SK-N-SH (cell line): ENCODE data around the gene POC1B.

Experiments
- EZH2phosphoT487 ChIP-seq: fragments of 200-600 bp; sonication (generic); IDR thresholded peaks from 2 replicates; pipeline ENCODE4 v1.6.1; 2017; ENCODE audit warnings: low read depth, mixed run types, mild to moderate bottlenecking, antibody characterized with exemption, moderate library complexity, borderline replicate concordance
- GABPA ChIP-seq: IDR thresholded peaks from 2 replicates; pipeline ENCODE4 v1.4.0; 2012; ENCODE audit warnings: low read depth, mild to moderate bottlenecking
- JUND ChIP-seq: IDR thresholded peaks from 2 replicates; pipeline ENCODE4 v1.4.0; 2012
- POLR2AphosphoS5 ChIP-seq: IDR thresholded peaks from 2 replicates; pipeline ENCODE4 v1.6.1; 2012; ENCODE audit warnings: low read depth, low read length
- RCOR1 ChIP-seq: fragments of 150-350 bp; IDR thresholded peaks from 2 replicates; pipeline ENCODE4 v1.6.1; 2017; ENCODE audit warnings: antibody characterized with exemption, low read length
- SIN3A ChIP-seq: IDR thresholded peaks from 2 replicates; pipeline ENCODE4 v1.6.1; 2012; ENCODE audit warnings: low read depth, mild to moderate bottlenecking, low read length, moderate library complexity, borderline replicate concordance
- TF ChIP-seq, protein P1 (sequence below): fragments of 150-350 bp; IDR thresholded peaks from 2 replicates; pipeline ENCODE4 v1.6.1; 2017; ENCODE audit warnings: antibody characterized with exemption, low read length, low read depth, borderline replicate concordance
- TF ChIP-seq, protein P2 (sequence below): fragments of 200-600 bp; sonication (generic); IDR thresholded peaks from 2 replicates; pipeline ENCODE4 v1.6.1; 2017; ENCODE audit warnings: antibody characterized with exemption, mild to moderate bottlenecking, moderate library complexity

DNA sequence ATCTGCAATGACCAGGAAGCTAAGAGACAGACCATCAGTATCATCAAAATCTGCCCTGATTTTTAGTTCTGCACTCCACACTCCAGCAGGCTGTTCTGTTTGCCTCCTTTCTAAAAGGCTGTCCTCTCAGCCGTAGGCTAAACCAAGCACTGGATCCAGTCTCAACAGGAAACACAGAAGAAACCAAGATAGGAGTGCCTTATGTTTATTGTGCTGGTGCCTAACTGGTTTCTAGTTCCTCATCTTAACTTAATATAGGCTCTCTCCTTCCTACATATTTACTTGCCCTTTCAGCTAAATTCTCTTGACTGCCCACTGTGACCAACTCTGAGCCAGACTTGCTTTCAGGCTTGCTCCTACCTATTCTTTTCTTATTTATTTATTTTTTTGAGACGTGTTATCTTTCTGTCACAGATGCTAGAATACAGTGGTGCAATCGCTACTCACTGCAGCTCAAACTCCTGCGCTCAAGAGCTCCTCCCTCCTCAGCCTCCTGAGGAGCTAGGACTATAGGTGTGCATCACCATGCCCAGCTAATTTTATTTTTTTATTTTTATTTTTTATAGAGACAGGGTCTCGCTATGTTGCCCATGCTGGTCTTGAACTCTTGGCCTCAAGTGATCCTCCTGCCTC is 32.1 kb downstream of the POC1B start:
- TF ChIP-seq POLR2AphosphoS5, result no peak
- no peak for TF ChIP-seq EZH2phosphoT487
- no peak for TF ChIP-seq RCOR1
- TF ChIP-seq, protein P1, sequence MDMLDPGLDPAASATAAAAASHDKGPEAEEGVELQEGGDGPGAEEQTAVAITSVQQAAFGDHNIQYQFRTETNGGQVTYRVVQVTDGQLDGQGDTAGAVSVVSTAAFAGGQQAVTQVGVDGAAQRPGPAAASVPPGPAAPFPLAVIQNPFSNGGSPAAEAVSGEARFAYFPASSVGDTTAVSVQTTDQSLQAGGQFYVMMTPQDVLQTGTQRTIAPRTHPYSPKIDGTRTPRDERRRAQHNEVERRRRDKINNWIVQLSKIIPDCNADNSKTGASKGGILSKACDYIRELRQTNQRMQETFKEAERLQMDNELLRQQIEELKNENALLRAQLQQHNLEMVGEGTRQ, result no peak
- TF ChIP-seq, protein P2, sequence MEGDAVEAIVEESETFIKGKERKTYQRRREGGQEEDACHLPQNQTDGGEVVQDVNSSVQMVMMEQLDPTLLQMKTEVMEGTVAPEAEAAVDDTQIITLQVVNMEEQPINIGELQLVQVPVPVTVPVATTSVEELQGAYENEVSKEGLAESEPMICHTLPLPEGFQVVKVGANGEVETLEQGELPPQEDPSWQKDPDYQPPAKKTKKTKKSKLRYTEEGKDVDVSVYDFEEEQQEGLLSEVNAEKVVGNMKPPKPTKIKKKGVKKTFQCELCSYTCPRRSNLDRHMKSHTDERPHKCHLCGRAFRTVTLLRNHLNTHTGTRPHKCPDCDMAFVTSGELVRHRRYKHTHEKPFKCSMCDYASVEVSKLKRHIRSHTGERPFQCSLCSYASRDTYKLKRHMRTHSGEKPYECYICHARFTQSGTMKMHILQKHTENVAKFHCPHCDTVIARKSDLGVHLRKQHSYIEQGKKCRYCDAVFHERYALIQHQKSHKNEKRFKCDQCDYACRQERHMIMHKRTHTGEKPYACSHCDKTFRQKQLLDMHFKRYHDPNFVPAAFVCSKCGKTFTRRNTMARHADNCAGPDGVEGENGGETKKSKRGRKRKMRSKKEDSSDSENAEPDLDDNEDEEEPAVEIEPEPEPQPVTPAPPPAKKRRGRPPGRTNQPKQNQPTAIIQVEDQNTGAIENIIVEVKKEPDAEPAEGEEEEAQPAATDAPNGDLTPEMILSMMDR, result no peak
- no peak for TF ChIP-seq SIN3A
- no peak for TF ChIP-seq GABPA
- TF ChIP-seq JUND, result no peak
